HG02642 (cell line): ENCODE results near the gene AMOTL2.

ENCODE experiments used
- ATAC-seq: cut with Tn5 transposase; IDR thresholded peaks from one replicate; pipeline ENCODE4 v1.9.1; 2021; ENCODE audit warnings: mild to moderate bottlenecking; ENCODE audit not compliant: unreplicated experiment, poor library complexity

AMOTL2 gene

DNA sequence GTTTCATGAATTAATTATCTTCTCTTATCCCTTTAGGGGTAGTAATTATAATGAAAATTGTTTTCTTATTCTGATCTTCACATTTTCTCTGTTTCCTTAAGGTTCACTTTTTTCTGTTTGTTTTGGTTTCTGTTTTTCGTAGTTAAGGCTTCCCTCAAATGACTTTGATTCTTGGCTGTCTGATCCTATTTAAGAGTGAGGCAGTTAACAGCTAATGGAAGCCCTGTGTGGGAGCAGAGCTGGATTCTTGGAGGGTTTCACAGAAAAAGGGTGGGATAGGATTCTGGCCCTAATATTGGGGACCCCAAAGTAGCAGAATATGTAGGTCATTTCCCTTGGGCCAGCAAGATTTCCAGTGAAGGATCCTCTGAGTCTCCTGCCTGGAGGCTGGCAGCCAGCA lies 6.8 kb upstream of the AMOTL2 start:
- no peak for ATAC-seq

DNA sequence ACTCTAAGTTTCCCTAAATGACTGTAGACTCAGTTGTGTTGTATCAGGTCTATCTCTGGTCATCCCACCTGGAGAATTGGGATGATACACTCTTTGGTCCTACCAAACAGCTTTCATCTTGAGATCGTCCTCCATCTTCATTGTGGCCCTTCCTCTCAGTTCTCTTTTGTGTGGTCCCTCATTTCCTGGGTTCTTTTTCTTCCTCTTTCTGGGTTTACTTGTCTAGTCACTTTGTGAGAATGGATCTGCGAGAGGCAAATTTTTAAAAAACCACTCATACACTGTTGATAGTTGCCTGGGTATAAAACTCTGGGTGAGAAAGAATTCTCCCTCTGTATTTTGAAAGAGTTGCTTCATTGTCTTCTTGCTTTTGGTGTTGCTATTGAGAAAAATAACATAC lies 6.0 kb upstream of the AMOTL2 start:
- ATAC-seq: no peak

DNA sequence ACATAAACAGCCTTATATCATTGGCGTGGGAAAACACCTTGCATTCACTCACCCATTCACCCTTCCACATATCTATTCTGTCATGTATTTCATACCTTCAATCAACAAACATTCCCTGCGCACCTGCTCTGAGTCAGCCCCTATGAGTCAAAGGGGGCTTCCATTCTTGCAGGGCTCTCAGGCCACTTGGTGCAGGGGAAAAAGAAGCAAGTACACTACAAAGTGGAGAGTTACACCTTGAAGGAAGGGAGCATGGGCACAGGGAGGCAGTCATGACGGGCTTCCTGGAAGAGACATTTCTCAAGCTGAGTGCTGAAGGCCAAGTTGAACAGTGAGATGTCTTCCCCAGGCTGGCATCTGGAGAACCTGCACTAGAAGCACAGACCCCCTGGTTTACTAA lies 4.6 kb upstream of the AMOTL2 start:
- ATAC-seq: no peak

DNA sequence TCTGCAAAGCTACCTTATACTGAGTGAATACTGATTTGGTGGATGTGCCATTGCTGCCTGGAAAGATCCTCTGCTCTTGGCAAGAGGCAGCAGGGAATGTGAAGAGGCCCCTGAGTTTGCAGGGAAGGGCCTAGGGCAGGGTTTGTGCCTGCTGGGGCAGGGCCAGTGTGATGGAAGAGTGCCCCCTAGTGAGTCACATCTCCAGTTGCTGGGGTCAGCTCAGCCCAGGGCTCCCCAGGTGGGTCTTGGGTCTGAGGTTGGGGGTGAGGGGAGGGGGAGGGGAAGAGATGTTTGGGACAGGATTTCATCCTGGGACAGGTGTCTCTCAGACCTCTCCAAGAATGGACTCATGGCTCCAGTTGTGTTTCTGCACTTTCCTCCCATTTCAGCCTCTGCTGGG lies 4.1 kb upstream of the AMOTL2 start:
- ATAC-seq: no peak

DNA sequence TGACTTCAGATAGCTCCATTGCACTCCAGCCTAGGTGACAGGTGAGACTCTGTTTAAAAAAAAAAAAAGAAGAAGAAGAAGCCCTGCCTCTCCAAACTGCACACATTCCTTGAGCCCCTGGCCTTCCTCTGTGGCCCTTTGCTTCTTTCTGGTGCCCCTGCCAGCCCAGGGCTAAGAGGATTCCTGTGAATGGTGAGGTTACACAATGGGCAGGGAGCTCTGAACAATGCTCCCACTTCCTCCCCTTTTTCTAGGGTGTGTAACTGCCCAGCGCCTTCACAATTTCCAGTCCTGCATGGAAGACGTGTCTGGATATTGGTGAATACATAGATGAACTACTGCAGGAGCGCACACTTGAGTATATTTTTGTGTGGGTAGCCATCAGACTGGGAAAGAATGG lies 3.6 kb upstream of the AMOTL2 start:
- ATAC-seq: no peak

DNA sequence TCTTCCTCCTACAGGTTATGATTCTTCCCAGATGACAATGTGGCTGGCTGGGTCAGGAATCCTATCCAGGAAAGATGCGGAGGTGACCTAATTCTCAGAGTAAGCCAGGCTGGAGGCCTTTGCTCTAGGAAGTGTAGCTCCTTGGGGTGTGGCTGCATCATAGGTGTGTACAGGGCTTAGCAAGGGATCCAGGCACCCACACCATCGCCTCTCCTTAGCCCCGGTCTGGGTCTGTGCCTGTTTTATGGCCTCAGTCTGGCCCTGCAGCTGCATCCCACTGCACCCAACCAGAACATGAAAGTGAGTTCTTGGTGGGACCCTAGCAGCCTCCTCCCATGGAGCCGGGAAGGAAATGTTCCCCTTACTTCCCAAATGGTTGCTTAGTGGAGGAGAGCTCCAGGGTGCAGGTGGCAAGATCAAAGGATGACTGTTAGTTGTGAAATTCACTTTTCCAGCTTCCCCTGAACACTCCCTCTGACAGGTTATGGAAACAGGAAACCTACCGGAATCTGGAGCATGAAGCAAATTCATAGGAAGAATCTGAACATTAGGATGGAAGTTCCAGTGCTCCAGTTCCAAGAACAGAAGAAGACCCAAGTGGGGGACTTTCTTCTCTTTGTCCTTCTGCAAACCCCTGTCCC lies 2.7 kb upstream of the AMOTL2 start:
- ATAC-seq: no peak

DNA sequence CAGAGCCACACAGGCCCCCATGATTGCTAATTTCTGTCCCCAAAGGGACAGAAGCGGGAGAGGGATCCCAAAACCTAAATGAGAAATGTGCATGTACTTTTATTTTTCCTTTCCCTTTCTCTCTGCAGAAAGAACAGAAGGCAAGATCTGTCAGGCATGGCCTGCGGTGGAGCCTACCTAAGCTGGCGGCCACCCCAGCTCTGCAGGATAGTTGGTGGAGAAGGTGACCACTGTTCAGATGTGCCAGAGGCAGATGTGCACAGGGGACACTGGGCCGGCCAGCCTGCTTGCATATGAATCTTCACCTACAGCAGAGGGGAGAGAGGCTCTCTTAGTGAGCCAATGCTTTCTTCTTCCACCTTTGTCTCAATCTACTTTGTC lies 2.1 kb upstream of the AMOTL2 start:
- no peak for ATAC-seq

DNA sequence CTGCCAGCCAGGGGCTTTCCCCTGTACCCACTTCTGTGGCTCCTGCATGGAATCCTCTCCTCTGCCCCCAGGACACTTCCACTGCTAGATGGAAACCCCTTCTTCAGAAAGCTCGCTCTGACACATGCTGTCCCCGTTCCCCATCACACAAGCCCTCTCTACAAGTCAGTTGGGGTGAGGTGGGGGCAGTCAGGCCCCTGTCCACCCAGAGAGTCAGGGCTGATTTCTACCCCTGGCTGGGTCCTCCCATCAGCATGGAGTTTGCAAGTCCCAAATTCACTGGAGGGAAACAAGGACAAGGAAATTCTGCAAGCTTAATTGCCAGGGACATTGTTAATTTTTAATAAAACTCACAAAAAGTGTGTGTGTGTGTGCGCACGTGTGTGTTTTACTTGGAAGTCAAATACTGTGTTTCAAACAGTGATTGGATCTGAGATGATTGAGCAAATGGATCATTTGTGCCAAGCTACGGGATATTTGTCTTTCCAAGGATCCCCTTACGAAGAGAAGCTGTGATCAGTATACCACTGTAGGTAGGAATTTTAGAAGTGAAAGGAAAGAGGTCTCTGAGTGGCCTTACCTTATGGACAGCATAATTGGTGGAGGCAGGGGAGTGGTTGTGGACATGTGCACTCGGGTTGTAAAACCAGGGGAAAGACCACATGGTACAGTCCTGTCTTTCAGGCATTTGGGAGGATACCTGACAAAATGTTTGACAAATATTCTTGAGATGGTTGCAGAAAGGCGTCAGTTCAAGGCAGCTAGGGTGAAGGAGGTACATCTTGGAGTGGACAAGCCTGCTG lies 1.5 kb upstream of the AMOTL2 start:
- no peak for ATAC-seq

DNA sequence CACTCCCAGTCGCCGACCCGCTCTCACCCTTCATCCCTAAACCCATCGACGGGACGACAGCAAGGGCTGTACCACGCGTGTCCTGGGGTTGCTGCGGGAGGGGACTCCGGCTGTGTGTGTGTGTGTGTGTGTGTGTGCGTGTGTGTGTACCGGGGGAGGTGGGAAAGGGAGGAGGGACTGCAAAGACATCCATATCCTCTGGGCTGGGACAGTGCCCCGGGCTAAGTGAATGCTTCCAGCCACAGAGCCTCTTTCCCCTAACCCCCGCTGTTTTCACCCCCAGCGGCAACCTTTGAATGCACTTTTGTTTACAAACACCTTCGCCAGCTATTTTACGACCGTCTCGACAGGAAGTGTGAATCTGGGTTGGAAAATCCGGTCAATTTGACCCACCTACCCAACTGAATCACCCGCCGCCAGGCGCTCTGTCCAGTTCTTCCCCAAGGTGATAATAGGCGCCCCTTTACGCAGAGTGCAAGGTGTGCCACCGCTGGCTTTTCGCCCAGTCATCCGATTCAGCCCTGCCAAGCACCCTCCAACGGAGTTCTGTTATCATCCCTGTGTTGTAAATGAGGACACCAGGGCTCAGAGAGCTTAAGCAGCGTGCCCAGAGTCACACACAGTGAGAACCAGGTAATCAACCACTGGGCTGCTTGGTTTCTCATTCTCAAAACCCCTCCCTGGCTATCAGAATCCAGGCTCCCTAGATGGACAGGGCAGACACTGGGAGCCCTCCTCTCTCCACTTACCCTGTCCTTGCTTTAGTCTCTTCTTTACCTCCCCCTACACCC lies 739 bp upstream of the AMOTL2 start:
- ATAC-seq: no peak

DNA sequence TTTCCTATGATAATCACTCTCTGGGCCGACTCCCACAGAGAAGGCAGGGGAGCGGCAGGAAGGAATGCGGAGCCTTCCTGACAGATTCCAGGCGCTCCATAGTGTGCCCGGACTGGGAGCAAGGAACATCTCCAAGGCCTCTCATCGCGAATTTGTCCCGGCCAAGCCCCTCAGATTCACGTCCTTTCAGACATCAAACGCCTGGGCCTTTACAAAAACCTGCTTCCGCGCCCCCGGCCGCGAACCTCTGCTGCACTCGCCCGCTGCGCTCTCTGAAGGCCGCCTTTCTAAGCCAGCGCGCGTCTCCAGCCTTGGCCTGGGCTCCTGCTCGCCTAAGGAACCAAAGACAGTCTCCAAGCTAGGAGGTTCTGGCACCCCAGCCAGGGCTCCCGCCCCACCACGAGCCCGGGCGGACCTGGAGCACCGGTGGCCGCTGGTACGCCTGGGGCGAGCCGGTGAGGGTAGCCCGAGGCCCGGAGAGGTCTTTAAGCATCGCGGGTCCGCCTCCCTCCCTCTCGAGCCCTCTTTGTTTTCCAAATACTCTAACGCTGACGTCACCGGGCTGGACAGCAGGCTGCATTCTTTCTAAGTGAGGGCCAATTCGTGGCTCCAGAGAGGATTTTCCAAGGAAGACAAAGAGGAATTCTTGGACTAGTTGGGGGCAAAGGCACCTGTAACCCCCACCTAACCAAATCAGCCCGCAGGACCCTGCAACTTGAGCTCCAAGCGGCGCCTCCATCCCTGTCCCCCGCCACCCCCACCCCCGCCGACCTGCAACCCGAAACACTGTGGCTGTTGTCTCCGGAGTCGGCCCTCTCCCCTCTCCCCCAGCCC lies 759 bp downstream of the AMOTL2 start:
- no peak for ATAC-seq

DNA sequence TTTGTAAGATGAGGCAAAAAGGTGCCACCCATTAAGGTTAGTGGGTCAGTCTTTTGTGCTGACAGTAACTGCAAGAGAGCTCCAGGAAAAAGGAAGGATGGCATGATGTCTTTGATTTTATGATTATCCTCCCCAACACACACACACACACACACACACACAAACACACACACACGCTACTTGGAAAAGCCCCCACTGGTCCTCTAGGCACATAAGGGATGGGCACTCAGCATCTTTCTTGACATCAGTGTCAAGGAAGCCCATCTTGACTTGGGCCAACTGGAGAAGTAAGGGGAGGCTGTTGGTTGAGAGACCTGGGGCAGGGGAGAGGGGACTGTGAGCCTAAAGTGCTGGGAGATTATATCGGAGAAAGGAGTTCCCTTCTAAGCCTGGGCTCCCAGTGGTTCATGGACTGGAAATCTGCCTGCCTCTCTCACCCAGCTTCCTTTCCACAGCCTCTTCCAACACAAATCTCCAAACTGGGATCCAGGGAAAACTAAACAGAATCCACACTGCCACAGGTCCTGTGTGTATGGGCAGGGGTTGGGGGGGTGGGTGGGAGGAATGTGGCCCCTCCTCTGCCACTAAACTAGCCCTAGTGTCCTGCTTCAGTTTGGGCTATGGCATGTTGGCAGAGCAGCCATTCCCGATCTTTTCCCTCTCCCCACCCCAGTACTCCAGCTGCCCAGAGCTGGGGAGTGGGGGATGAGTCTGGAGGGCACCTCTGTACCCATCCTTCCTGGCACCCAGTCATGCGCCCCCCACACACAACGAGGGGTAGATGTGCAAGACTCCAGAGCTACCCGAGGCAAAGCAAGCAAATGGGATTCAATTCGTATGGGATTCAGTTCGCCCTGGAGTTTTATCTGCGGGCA lies 1.6 kb downstream of the AMOTL2 start:
- ATAC-seq: no peak

DNA sequence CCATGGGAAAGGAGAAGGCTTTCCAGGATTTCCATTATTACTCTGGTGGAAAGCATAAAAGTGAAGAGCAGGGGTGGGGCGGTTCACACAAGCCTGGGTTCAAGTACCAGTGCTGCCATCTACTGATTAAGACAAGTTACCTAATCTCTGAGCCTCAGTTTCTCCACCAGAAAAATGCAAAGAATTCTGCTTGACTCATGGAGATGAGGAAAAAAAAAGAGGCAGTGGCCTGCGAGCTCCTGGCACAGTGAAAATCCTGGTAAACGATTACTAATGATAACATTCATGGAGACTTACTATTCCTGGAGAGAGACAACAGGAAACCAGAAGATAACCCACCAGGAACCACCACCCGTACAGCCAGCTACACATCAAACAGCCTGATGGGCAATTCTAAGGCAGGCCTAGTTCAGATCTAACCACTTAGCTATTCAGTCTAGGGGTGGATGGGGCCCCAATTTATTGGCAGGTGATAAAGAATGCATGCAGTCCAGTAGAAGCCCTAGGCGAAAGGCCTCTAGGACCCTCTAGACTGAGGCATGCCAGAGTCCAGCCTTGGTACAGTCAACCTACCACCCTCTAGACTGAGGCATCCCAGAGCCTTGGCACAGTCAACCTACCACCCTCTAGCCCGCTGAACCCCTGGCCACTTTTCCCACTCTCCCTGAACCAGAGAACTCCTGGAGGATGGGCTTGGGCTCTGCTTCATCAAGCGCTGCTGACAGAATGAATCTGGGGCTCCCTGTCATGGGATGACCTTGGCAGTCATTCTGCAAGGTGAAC lies 2.5 kb downstream of the AMOTL2 start:
- no peak for ATAC-seq

DNA sequence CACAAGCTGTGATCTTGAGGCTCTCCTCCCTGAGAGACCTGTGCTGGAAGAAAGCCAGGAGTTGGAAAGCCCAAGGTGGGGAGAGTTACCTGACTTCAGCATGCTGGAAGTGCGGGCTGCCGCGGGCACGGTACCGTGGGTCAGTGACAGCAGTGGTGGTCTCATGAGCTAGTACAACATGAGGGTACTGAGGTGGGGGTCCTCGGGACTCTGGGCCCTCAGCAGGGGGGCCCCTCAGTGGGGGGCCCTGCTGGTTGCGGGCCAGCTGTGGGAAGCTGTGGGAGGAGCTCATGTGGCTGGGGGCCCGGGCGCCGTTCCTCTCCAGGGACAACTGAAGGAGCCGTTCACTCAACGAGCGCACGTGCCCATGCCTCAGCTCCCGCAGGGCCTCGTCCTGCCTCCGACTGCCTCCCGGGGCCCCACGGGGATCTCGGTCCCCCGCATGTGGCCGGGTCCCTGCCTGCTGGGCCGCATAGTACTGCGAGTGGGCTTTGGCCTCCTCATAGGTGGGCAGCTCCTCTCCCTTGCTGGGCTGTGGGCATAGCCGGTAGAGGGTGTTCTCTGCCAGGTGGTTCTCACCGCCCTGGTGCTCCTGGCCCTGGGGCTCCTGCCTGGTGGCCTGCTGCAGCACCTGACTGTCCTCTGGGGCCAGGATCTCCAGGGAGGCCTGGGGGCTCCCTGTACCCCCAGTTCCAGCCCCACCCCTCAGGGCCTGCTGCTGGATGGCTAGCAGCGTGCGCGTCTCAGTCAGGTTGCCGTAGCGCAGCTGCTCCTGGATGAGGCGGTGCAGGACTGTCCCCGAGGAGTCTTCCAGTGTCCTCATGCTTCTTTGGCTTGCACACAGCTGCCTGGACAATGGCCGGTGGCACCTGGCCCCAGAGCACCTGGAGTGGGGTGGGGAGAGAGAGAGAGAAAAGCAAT lies 3.4 kb downstream of the AMOTL2 start:
- ATAC-seq: no peak

DNA sequence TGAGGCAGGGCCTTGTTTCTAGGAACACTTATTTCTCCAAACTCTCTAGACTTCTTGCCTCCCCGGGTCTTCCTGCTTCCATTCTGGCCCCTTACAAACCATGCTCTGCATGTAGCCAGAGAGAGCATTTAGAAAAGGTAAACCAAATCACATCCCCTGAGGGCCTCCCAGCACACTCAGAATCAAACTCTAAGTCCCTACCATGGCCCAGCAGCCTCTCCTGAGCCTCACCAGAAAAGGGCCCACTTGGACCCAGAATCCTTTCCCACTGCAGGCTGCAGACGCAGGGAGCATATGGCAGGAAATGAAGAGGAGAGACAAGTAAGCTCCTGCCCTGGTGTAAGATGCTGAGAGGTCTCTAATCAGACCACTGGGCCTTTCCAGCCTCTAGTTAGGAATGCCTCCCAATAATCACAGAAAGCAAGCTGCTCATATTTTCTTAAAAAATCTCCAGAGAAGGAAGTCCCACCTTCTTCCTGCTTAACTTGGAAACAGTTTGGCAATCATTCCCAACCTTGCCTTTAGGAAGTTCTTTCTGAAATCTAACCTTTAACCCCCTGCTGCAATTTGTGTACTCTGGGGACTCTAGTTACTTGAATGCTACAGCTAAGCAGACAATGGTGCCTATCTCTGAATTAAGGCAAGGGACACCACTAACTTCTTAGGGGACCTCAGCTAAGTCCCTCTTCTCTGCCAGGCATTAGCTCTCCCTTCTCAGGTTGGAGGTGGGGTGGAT lies 4.2 kb downstream of the AMOTL2 start:
- ATAC-seq: no peak

DNA sequence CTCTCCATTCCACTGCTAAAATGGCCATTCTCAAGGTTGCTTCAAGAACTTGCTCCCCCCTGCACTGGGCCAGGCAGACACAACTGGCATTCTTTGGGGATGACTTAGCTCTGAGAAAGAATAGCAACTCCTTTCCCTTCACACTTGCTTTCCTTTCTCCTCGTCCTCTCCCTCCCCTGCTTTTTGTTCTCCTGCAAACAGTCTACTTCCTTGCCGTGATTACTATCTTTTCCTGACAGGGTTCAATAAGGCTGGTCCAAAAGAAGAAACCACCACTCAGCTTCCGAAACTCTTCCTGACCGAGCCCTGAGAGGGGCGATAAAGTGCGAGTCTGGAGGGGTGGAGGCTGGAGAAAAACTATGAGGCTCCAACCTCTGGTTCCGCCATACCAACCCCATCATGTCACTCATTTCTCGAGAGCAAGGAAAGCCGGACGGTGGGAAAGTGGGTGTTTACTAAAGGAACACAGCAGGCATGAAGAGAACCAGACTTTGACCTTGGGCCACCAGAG lies 5.0 kb downstream of the AMOTL2 start:
- ATAC-seq: no peak

DNA sequence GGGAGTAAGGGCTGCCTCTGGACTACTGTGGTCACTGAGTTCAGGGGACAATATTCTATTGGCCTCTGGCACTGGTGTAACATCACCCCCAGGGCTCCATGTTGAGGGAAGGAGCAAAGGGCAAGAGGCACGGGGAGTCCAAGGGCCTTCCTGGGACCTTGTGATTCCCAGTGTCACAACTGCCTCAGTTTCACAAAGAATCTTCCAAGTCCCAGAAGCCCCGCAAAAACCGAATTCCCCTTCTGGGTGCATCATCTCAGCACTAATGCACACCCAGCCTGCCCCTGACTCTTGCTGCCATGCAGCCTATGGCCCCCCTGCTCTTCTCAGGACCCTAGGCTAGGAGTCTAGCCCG lies 5.5 kb downstream of the AMOTL2 start:
- ATAC-seq: no peak
